Measurements from ENCODE around the gene GPR27.

GRCh38 chr3:71789922-71790321, 36.3 kb downstream of the GPR27 start:
- TF ChIP-seq, protein P1, sequence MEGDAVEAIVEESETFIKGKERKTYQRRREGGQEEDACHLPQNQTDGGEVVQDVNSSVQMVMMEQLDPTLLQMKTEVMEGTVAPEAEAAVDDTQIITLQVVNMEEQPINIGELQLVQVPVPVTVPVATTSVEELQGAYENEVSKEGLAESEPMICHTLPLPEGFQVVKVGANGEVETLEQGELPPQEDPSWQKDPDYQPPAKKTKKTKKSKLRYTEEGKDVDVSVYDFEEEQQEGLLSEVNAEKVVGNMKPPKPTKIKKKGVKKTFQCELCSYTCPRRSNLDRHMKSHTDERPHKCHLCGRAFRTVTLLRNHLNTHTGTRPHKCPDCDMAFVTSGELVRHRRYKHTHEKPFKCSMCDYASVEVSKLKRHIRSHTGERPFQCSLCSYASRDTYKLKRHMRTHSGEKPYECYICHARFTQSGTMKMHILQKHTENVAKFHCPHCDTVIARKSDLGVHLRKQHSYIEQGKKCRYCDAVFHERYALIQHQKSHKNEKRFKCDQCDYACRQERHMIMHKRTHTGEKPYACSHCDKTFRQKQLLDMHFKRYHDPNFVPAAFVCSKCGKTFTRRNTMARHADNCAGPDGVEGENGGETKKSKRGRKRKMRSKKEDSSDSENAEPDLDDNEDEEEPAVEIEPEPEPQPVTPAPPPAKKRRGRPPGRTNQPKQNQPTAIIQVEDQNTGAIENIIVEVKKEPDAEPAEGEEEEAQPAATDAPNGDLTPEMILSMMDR (IDR thresholded peaks at IDR 0.05; ENCODE audit: insufficient read depth, low read length, poor library complexity, severe bottlenecking), result no peak
- no peak for TF ChIP-seq EZH2phosphoT487 (conservative IDR thresholded peaks at IDR 0.05; ENCODE audit: low read length)

Data from SU-DHL-6 (cell line).